HCT116 (cell line): ENCODE results near the gene CD3E. TPM values are rescaled to one million over a fixed set of nuclear protein-coding genes. Genes with fewer than 3 reads are reported as not detected.

Source experiments
- ATAC-seq: fragments of 200-7000 bp; cut with Tn5 transposase; 2 replicates; pipeline ENCODE4 v1.9.1; 2020; ENCODE audit warnings: mild to moderate bottlenecking, moderate library complexity
- BruUV-seq: library from RNA; stranded (reverse); fragments of 400-500 nt; replicated peaks from 2 replicates; lab custom pipeline; 2021; lab: Mats Ljungman, UMichigan
- CTCF ChIA-PET: fragments of 300-600 bp; sonication (Branson Sonifier 250); formaldehyde crosslinking; loops from one replicate; lab custom pipeline; 2021; ENCODE audit warnings: antibody characterized with exemption; lab: Charles Lee
- POLR2A ChIA-PET: fragments of 300-600, 350-600 bp; sonication (Branson Sonifier 250); formaldehyde crosslinking; loops from one replicate; lab custom pipeline; 2021; ENCODE audit warnings: antibody characterized with exemption; lab: Charles Lee
- RAD21 ChIA-PET, 2 experiments: fragments of 300-600 bp; sonication (Branson Sonifier 250); formaldehyde crosslinking; loops; one replicate each; lab custom pipeline; 2023; ENCODE audit warnings: low total read pairs in 2 of 2; ENCODE audit not compliant: uncharacterized antibody in 2 of 2, unreplicated experiment in 2 of 2, low non-redundant PET in 1 of 2; lab: Charles Lee
- DNase-seq: peaks from one replicate; pipeline ENCODE4 v3.0.0-alpha.2; 2010; ENCODE audit warnings: low read depth, low spot score
- H2AFZ ChIP-seq: fragments of 200-600 bp; shearing (Covaris generic), sonication (generic); 2 replicates; pipeline ENCODE4 v1.6.1; 2017; ENCODE audit warnings: low read depth, mixed run types, mixed read lengths, antibody characterized with exemption, low read length; ENCODE audit not compliant: poor library complexity, severe bottlenecking
- H3K27ac ChIP-seq: 2 replicates; pipeline ENCODE4 v1.5.1; 2012; ENCODE audit warnings: low read depth, low read length
- H3K27me3 ChIP-seq: fragments of 200-600 bp; sonication (generic); 2 replicates; pipeline ENCODE4 v1.6.1; 2016; ENCODE audit warnings: mixed run types, low read length, mixed read lengths; ENCODE audit not compliant: insufficient read depth
- H3K36me3 ChIP-seq, 2 experiments: fragments of 200-500 bp in 1 of 2; fragments of 200-600 bp in 1 of 2; sonication (Bioruptor generic) in 1 of 2; sonication (generic) in 1 of 2; 2 replicates each; pipeline versions ENCODE4 v1.5.1 to v1.6.1; 2014 to 2016; ENCODE audit warnings: low read length in 2 of 2, inconsistent platforms in 1 of 2, mixed read lengths in 1 of 2, mixed run types in 1 of 2; ENCODE audit not compliant: insufficient read depth in 2 of 2, control insufficient read depth in 1 of 2
- H3K4me1 ChIP-seq, 2 experiments: fragments of 200-600 bp in 1 of 2; sonication (generic) in 1 of 2; 2 replicates each; pipeline versions ENCODE4 v1.5.1 to v1.6.1; 2012 to 2017; ENCODE audit warnings: low read length in 2 of 2, inconsistent platforms in 1 of 2, mild to moderate bottlenecking in 1 of 2, mixed read lengths in 1 of 2, mixed run types in 1 of 2, moderate library complexity in 1 of 2; ENCODE audit not compliant: insufficient read depth in 2 of 2, control insufficient read depth in 1 of 2
- H3K4me2 ChIP-seq: fragments of 200-600 bp; sonication (generic); 2 replicates; pipeline ENCODE4 v1.6.1; 2017; ENCODE audit warnings: mixed run types, low read length, mixed read lengths
- H3K4me3 ChIP-seq, 2 experiments: fragments of 200-600 bp in 1 of 2; sonication (generic) in 1 of 2; replicated peaks in 1 of 2; 2 replicates each; pipeline ENCODE4 v1.5.1; 2011 to 2016; ENCODE audit warnings: low read length in 2 of 2, control low read depth in 1 of 2, low read depth in 1 of 2, mild to moderate bottlenecking in 1 of 2, mixed read lengths in 1 of 2, mixed run types in 1 of 2
- H3K79me2 ChIP-seq: fragments of 200-600 bp; sonication (generic); 2 replicates; pipeline ENCODE4 v1.6.1; 2017; ENCODE audit warnings: mild to moderate bottlenecking, mixed run types, low read length, moderate library complexity, mixed read lengths; ENCODE audit not compliant: insufficient read depth
- H3K9ac ChIP-seq: fragments of 200-600 bp; sonication (generic); 2 replicates; pipeline ENCODE4 v1.6.1; 2016; ENCODE audit warnings: low read length, mixed read lengths
- H3K9me2 ChIP-seq: fragments of 200-600 bp; sonication (generic), shearing (Covaris generic); 2 replicates; pipeline ENCODE4 v1.6.1; 2017; ENCODE audit warnings: mixed run types, mild to moderate bottlenecking, moderate library complexity; ENCODE audit not compliant: insufficient read depth
- H3K9me3 ChIP-seq, 2 experiments: fragments of 200-500 bp in 1 of 2; fragments of 200-600 bp in 1 of 2; sonication (Bioruptor generic) in 1 of 2; sonication (generic) in 1 of 2; 2 replicates each; pipeline ENCODE4 v1.6.1; 2014 to 2017; ENCODE audit warnings: low read length in 2 of 2, mixed read lengths in 2 of 2, inconsistent platforms in 1 of 2, low read depth in 1 of 2, mild to moderate bottlenecking in 1 of 2, mixed run types in 1 of 2, moderate library complexity in 1 of 2; ENCODE audit not compliant: control insufficient read depth in 1 of 2, insufficient read depth in 1 of 2
- H4K20me1 ChIP-seq: fragments of 200-600 bp; sonication (generic), shearing (Covaris generic); 2 replicates; pipeline ENCODE4 v1.6.1; 2017; ENCODE audit warnings: mixed run types, mild to moderate bottlenecking, moderate library complexity; ENCODE audit not compliant: insufficient read depth
- ELF1 ChIP-seq: IDR thresholded peaks from 2 replicates; pipeline ENCODE4 v1.6.1; 2012; ENCODE audit warnings: low read depth, borderline replicate concordance
- EZH2phosphoT487 ChIP-seq: fragments of 200-600 bp; IDR thresholded peaks from 2 replicates; pipeline ENCODE4 v1.6.1; 2018; ENCODE audit warnings: antibody characterized with exemption, borderline replicate concordance
- POLR2AphosphoS5 ChIP-seq: IDR thresholded peaks from 2 replicates; pipeline ENCODE4 v1.6.1; 2011; ENCODE audit warnings: mild to moderate bottlenecking, low read depth, low read length, moderate library complexity
- RAD21 ChIP-seq: IDR thresholded peaks from 2 replicates; pipeline ENCODE4 v1.6.1; 2012; ENCODE audit warnings: low read depth, mild to moderate bottlenecking
- SRF ChIP-seq: IDR thresholded peaks from 2 replicates; pipeline ENCODE4 v1.6.1; 2012; ENCODE audit warnings: low read depth
- ZNF274 ChIP-seq: fragments of 200-500 bp; sonication (Bioruptor generic); IDR thresholded peaks from 2 replicates; pipeline ENCODE4 v1.6.1; 2014; ENCODE audit warnings: mild to moderate bottlenecking, low read depth, low read length, inconsistent platforms
- intact Hi-C: fragments of 100-400 bp; cut with micrococcal nuclease; formaldehyde crosslinking; loops from 2 replicates; pipeline ENCODE4 v1.10.0; 2022
- total RNA-seq: library from RNA; stranded (reverse); gene quantifications from one replicate; pipeline ENCODE4 v1.2.1, GENCODE V29; 2021; ENCODE audit not compliant: unreplicated experiment
- TF ChIP-seq, protein P1 (sequence below), 3 experiments: fragments of 200-600 bp in 1 of 3; sonication (generic) in 1 of 3; IDR thresholded peaks in 2 of 3; conservative IDR thresholded peaks in 1 of 3; 2 replicates each; pipeline ENCODE4 v1.5.1; 2012 to 2017; ENCODE audit warnings: low read depth in 2 of 3, low read length in 2 of 3, antibody characterized with exemption in 1 of 3, borderline replicate concordance in 1 of 3, control low read depth in 1 of 3, mild to moderate bottlenecking in 1 of 3, mixed read lengths in 1 of 3, mixed run types in 1 of 3, moderate library complexity in 1 of 3; ENCODE audit not compliant: insufficient read depth in 1 of 3

The CD3E gene
- total RNA-seq, 1 experiment from 2014 or later: 0.79 TPM

DNA sequence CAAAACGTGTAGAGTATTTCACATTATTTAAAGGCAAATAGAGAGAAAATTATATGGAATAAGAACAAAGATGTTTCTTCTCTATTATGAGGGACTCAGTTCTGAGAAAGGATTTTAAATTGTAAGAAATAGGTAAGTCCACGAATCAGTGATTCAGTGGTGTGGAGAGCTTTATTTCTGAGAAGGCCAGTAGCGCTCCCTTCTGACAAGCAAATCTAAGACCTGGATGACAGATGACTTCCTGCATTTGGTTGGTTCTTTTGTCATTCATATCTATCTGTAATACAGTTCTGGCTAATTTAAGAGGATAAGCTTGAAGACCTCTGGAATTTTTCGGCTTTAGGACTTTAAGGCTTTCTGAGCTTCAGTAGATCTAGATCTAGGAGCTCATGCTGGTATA is 7.0 kb downstream of the CD3E start:
- no peak overlapping the region for H3K27ac ChIP-seq
- H3K27me3 ChIP-seq: no peaks in the 10 kb centered on the region
- H2AFZ ChIP-seq: peak overlapping the region; percentile 24
- no peak overlapping the region for H3K4me3 ChIP-seq
- TF ChIP-seq ELF1: no peak
- TF ChIP-seq RAD21: peak; percentile 42
- TF ChIP-seq, protein P1, sequence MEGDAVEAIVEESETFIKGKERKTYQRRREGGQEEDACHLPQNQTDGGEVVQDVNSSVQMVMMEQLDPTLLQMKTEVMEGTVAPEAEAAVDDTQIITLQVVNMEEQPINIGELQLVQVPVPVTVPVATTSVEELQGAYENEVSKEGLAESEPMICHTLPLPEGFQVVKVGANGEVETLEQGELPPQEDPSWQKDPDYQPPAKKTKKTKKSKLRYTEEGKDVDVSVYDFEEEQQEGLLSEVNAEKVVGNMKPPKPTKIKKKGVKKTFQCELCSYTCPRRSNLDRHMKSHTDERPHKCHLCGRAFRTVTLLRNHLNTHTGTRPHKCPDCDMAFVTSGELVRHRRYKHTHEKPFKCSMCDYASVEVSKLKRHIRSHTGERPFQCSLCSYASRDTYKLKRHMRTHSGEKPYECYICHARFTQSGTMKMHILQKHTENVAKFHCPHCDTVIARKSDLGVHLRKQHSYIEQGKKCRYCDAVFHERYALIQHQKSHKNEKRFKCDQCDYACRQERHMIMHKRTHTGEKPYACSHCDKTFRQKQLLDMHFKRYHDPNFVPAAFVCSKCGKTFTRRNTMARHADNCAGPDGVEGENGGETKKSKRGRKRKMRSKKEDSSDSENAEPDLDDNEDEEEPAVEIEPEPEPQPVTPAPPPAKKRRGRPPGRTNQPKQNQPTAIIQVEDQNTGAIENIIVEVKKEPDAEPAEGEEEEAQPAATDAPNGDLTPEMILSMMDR (IDR thresholded peaks at IDR 0.05 in 2 of 3, conservative IDR thresholded peaks at IDR 0.05 in 1 of 3; ENCODE audit: borderline replicate concordance in 1 of 3, insufficient read depth in 1 of 3, low read depth in 2 of 3, low read length in 2 of 3): 0 out of 6 replicates have a peak, but pooled peaks of 1 of the 3 experiments have one; percentile 14
- no peaks in the 10 kb centered on the region for H3K9me3 ChIP-seq
- DNase-seq: no peak
- BruUV-seq: no TSS peak
- CTCF ChIA-PET: interaction anchor here (1.0 to 1.5 kb wide), 2 partner anchors 16 to 113 kb away, joined by 6 to 8 read pairs; no protein-coding TSS in a partner anchor
- H4K20me1 ChIP-seq: no peaks in the 10 kb centered on the region
- POLR2A ChIA-PET: interaction anchor here (0.8 kb wide), 1 partner anchor 10 kb away, joined by 3 read pairs; no protein-coding TSS in a partner anchor
- H3K4me2 ChIP-seq: no peak overlapping the region
- ATAC-seq: no peak
- intact Hi-C loops: no loop called here
- H3K36me3 ChIP-seq: no peaks in the 10 kb centered on the region
- no peaks in the 10 kb centered on the region for H3K9me2 ChIP-seq
- H3K4me1 ChIP-seq: no peaks in the 10 kb centered on the region
- no peak overlapping the region for H3K9ac ChIP-seq
- no peaks in the 10 kb centered on the region for H3K79me2 ChIP-seq
- RAD21 ChIA-PET: interaction anchor here in 1 of 2 experiments (0.6 to 1.2 kb wide), 3 partner anchors 140 to 690 kb away, joined by 3 to 6 read pairs (median 4); no protein-coding TSS in a partner anchor

DNA sequence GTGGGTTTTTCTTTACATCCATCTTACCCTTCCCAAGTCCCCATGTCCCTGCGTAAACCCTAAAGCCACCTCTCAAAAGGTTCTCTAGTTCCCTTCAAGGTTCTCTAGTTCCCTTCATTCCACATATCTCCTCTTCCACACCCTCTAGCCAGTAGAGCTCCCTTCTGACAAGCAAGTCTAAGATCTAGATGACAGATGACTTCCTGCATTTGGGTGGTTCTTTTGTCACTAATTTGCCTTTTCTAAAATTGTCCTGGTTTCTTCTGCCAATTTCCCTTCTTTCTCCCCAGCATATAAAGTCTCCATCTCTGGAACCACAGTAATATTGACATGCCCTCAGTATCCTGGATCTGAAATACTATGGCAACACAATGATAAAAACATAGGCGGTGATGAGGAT is 7.8 kb downstream of the CD3E start:
- Histone ChIP-seq H2AFZ (no peak overlapping the region), H3K27me3 (no peaks in the 10 kb centered on the region), H3K36me3 (no peaks in the 10 kb centered on the region), H3K9me2 (no peaks in the 10 kb centered on the region), H4K20me1 (no peaks in the 10 kb centered on the region), H3K79me2 (no peaks in the 10 kb centered on the region), H3K27ac (no peak overlapping the region), H3K9me3 (no peaks in the 10 kb centered on the region), H3K4me2 (no peak overlapping the region), H3K9ac (no peak overlapping the region), H3K4me3 (no peak overlapping the region), H3K4me1 (no peaks in the 10 kb centered on the region)
- no TSS peak for BruUV-seq
- RAD21 ChIA-PET: no interaction called here
- no peak for DNase-seq
- CTCF ChIA-PET: interaction anchor here (1.5 kb wide), 1 partner anchor 114 kb away, joined by 8 read pairs; no protein-coding TSS in a partner anchor
- TF ChIP-seq SRF: no peak
- TF ChIP-seq EZH2phosphoT487: no peak
- no peak for TF ChIP-seq RAD21
- no peak for TF ChIP-seq ELF1
- TF ChIP-seq, protein P1 (IDR thresholded peaks at IDR 0.05 in 2 of 3, conservative IDR thresholded peaks at IDR 0.05 in 1 of 3; ENCODE audit: borderline replicate concordance in 1 of 3, insufficient read depth in 1 of 3, low read depth in 2 of 3, low read length in 2 of 3): no peak
- no peak for TF ChIP-seq ZNF274
- no peak for TF ChIP-seq POLR2AphosphoS5
- POLR2A ChIA-PET: no interaction called here
- intact Hi-C loops: no loop called here
- no peak for ATAC-seq
